ENCODE data around the gene PDCD4.

The PDCD4 gene

GRCh38 chr10:110852947-110853346, 18.8 kb upstream of the PDCD4 start:
- Histone ChIP-seq H3K27me3 (ENCODE audit: insufficient read depth, low read length) (no peaks in the 10 kb centered on the region), H3K36me3 (ENCODE audit: insufficient read depth, low read length) (no peaks in the 10 kb centered on the region), H3K4me3 (ENCODE audit: low read length) (no peak overlapping the region), H3K4me1 (ENCODE audit: insufficient read depth, low read length) (peaks cover 3% of the 10 kb centered on the region; the same call in 1 of the 2 replicates), H3K9me3 (ENCODE audit: insufficient read depth, low read depth, low read length) (no peaks in the 10 kb centered on the region), H3K9ac (ENCODE audit: low read depth, low read length) (no peak overlapping the region), H3K27ac (ENCODE audit: low read depth, low read length) (no peak overlapping the region)
- whole genome bisulfite sequencing = 91% methylated on average over 4 of the region's 4 CpGs

DNA sequence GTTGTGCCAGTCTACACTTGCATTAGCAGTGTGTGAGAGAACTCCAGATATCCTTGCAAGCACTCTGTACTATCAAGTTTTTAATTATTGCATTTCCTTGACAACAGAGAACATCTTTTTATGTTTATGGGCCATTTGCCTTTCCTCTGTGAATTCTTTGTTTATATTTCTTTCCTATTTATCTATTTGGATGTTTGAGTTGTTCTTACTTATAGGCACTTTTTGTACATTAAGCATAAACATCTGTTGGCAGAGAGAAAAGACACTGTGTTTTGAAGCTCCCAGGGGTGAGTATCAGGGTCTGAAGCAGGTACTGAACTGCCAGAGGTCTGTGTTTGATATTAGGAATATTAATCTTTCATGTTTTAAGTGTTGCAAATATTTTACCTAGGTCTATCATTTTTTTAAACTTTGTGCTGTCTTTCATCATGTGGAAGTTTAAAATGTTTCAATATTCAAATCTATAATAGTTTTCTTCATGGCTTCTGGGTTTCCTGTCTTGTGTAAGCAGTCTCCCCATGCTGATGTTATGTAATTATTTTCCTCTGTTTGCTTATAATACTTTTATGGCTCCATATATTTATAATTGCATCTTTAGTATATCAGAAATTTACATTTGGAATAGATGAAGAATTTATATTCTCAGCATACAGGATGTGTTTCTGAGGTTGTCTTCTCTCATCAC, 17.7 kb upstream of the PDCD4 start:
- Histone ChIP-seq H3K4me1 (ENCODE audit: insufficient read depth, low read length) (peaks cover 3% of the 10 kb centered on the region; the same call in 1 of the 2 replicates), H3K4me3 (ENCODE audit: low read length) (no peak overlapping the region)

DNA sequence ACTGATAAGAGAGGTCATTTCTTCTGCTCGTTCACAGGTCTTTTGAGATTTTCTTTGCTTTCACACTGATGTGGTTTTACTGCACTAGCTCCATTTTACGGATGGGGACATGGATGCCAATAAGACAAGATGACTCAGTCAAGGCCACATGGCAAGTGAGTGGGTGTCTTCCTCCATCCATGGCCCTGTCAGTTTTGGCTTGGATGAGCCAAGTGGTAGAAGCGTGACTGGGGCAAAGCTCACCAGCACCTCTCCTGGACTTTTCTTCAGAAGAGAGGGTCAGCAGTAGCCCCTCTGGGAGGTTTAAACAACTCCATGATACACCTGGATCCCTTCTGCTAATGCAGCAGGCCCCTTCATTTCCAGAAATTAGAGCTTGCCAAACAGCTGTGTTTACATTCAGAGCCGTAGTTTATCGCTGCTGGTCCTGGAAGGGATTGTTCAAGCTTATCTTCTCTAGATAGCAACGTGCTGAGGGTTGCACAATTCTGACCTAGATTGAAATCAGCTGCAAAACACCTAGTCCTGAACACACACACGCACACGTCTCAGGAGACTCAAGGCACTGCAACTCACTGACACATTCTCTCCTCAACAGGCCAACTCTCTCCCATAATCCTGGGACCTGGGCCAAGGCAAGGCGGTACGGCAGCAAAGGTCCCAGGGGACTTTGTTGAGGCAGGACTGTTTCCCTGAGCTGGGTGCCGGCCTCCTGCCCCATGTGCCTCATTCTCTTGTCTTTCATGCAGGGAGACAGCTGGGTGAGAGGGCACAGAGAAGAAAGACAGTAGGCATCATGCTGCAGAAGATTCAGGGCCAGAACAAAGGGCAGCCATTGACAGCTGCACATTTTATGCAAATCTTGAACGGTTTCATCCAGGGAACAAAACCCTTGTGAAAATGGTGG, 14.2 kb upstream of the PDCD4 start:
- H3K9me3 ChIP-seq (ENCODE audit: insufficient read depth, low read depth, low read length) = no peaks in the 10 kb centered on the region
- 73% methylated on average over 12 of the region's 12 CpGs for WGBS
- no peak overlapping the region for H3K9ac ChIP-seq (ENCODE audit: low read depth, low read length)
- H3K4me1 ChIP-seq (ENCODE audit: insufficient read depth, low read length) = peaks cover 2% of the 10 kb centered on the region; the same call in 1 of the 2 replicates
- H3K4me3 ChIP-seq (ENCODE audit: low read length) = no peak overlapping the region
- no peaks in the 10 kb centered on the region for H3K36me3 ChIP-seq (ENCODE audit: insufficient read depth, low read length)
- no peaks in the 10 kb centered on the region for H3K27me3 ChIP-seq (ENCODE audit: insufficient read depth, low read length)
- no peak overlapping the region for H3K27ac ChIP-seq (ENCODE audit: low read depth, low read length)

More for the DNA sequence above, 17.7 kb upstream of the PDCD4 start:
- Histone ChIP-seq H3K9ac (ENCODE audit: low read depth, low read length) (no peak overlapping the region), H3K27ac (ENCODE audit: low read depth, low read length) (no peak overlapping the region), H3K9me3 (ENCODE audit: insufficient read depth, low read depth, low read length) (no peaks in the 10 kb centered on the region), H3K36me3 (ENCODE audit: insufficient read depth, low read length) (no peaks in the 10 kb centered on the region), H3K27me3 (ENCODE audit: insufficient read depth, low read length) (no peaks in the 10 kb centered on the region)

GRCh38 chr10:110858297-110858934, 13.3 kb upstream of the PDCD4 start:
- Histone ChIP-seq H3K36me3 (ENCODE audit: insufficient read depth, low read length) (no peaks in the 10 kb centered on the region), H3K4me3 (ENCODE audit: low read length) (no peak overlapping the region), H3K27ac (ENCODE audit: low read depth, low read length) (no peak overlapping the region), H3K9ac (ENCODE audit: low read depth, low read length) (no peak overlapping the region), H3K27me3 (ENCODE audit: insufficient read depth, low read length) (no peaks in the 10 kb centered on the region), H3K9me3 (ENCODE audit: insufficient read depth, low read depth, low read length) (no peaks in the 10 kb centered on the region), H3K4me1 (ENCODE audit: insufficient read depth, low read length) (no peaks in the 10 kb centered on the region)
- 100% methylated on average over 1 of the region's 1 CpG for WGBS

DNA sequence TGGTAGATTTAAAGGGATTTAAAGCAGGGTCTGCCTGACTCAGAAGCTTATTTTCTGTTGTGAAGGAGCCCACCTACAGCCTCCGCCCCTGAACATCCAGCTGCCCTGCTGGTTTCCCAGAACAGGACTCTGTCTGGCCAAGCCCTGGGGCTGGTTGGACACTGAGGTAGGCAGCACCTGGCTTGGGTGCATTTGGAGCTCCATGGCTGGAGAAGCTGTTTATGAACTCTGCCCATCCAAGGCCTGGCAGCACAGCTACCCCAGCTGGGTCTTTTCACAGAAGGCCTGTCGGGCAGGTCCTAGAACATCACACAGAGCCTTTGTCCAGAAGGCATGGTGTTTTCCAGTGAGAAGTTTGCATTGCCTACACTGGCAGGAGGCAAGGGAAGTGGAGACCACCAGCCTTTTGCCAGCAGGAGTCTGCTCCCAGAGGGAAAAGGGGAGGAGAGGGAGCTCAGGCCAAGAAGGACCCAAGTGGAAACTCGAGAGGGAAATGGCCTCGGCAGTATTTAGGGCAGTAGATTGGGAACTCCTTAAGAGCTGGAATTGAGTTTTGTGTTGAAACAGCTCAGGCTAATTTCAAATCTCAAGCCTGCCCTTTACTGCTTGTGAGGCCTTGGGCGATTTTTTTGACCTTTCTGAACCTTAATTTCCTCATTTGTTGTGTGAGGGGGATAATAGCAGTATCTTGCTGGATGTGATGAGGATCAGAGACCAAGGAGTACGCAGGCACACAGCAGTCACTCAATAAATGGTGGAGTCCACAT, 12.3 kb upstream of the PDCD4 start:
- Histone ChIP-seq H3K27ac (ENCODE audit: low read depth, low read length) (no peak overlapping the region), H3K4me1 (ENCODE audit: insufficient read depth, low read length) (no peaks in the 10 kb centered on the region), H3K4me3 (ENCODE audit: low read length) (no peak overlapping the region), H3K27me3 (ENCODE audit: insufficient read depth, low read length) (no peaks in the 10 kb centered on the region), H3K36me3 (ENCODE audit: insufficient read depth, low read length) (no peaks in the 10 kb centered on the region), H3K9me3 (ENCODE audit: insufficient read depth, low read depth, low read length) (no peaks in the 10 kb centered on the region), H3K9ac (ENCODE audit: low read depth, low read length) (no peak overlapping the region)
- 92% methylated on average over 6 of the region's 6 CpGs for WGBS

- no peaks in the 10 kb centered on the region for H3K27me3 ChIP-seq (ENCODE audit: insufficient read depth, low read length)
- peaks cover 3% of the 10 kb centered on the region; the same call in 1 of the 2 replicates for H3K4me1 ChIP-seq (ENCODE audit: insufficient read depth, low read length)
- no peak overlapping the region for H3K9ac ChIP-seq (ENCODE audit: low read depth, low read length)
- H3K9me3 ChIP-seq (ENCODE audit: insufficient read depth, low read depth, low read length) = no peaks in the 10 kb centered on the region
- no peak overlapping the region for H3K4me3 ChIP-seq (ENCODE audit: low read length)
- H3K36me3 ChIP-seq (ENCODE audit: insufficient read depth, low read length) = no peaks in the 10 kb centered on the region
- WGBS = 67% methylated on average over 1 of the region's 1 CpG
- H3K27ac ChIP-seq (ENCODE audit: low read depth, low read length) = no peak overlapping the region
These were observed 11.8 kb upstream of the PDCD4 start for GRCh38 chr10:110859973-110860376.

DNA sequence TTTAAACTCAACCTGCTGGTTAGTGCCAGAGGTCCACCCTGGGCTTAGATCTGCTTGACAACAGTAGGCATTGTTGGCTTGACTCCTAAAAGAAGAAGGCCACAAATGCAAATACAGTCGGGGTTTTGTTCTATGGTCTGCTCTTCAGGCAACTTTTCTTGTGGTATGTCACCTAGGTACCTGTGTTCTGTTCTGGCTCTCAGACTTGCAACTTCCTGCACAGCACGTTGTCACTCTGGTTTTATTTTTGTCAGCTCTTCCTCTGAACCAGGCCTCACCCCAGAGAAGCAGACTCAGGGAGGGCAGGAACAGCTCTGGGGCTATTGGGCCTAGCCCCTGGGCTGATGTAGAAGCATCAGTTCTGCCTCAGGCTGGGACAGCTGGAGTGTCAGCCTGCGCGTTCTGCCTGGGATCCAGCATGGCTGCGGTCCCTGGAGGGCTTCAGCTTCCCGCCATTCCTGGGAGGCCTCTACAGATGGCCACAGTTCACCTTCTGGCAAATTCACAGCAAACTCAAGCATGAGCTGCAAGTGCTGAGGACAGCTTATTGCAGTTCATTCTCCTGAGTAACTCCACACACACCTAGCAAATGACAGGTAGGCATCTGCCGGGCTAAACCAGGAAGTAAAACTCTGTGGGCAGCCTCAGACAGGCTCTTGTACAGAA, 11.0 kb upstream of the PDCD4 start:
- H3K4me1 ChIP-seq (ENCODE audit: insufficient read depth, low read length) = peaks cover 9% of the 10 kb centered on the region; the same call in 1 of the 2 replicates
- no peaks in the 10 kb centered on the region for H3K9me3 ChIP-seq (ENCODE audit: insufficient read depth, low read depth, low read length)
- no peak overlapping the region for H3K9ac ChIP-seq (ENCODE audit: low read depth, low read length)
- H3K36me3 ChIP-seq (ENCODE audit: insufficient read depth, low read length) = no peaks in the 10 kb centered on the region
- H3K4me3 ChIP-seq (ENCODE audit: low read length) = no peak overlapping the region
- no peak overlapping the region for H3K27ac ChIP-seq (ENCODE audit: low read depth, low read length)
- H3K27me3 ChIP-seq (ENCODE audit: insufficient read depth, low read length) = no peaks in the 10 kb centered on the region
- WGBS = 88% methylated on average over 7 of the region's 7 CpGs

- H3K9ac ChIP-seq (ENCODE audit: low read depth, low read length) = no peak overlapping the region
- no peaks in the 10 kb centered on the region for H3K9me3 ChIP-seq (ENCODE audit: insufficient read depth, low read depth, low read length)
- no peak overlapping the region for H3K4me3 ChIP-seq (ENCODE audit: low read length)
- 100% methylated on average over 1 of the region's 2 CpGs for WGBS
- no peak overlapping the region for H3K27ac ChIP-seq (ENCODE audit: low read depth, low read length)
- H3K4me1 ChIP-seq (ENCODE audit: insufficient read depth, low read length) = peaks cover 9% of the 10 kb centered on the region; the same call in 1 of the 2 replicates
- no peaks in the 10 kb centered on the region for H3K36me3 ChIP-seq (ENCODE audit: insufficient read depth, low read length)
- no peaks in the 10 kb centered on the region for H3K27me3 ChIP-seq (ENCODE audit: insufficient read depth, low read length)
These were observed 10.3 kb upstream of the PDCD4 start for GRCh38 chr10:110861476-110861875.

DNA sequence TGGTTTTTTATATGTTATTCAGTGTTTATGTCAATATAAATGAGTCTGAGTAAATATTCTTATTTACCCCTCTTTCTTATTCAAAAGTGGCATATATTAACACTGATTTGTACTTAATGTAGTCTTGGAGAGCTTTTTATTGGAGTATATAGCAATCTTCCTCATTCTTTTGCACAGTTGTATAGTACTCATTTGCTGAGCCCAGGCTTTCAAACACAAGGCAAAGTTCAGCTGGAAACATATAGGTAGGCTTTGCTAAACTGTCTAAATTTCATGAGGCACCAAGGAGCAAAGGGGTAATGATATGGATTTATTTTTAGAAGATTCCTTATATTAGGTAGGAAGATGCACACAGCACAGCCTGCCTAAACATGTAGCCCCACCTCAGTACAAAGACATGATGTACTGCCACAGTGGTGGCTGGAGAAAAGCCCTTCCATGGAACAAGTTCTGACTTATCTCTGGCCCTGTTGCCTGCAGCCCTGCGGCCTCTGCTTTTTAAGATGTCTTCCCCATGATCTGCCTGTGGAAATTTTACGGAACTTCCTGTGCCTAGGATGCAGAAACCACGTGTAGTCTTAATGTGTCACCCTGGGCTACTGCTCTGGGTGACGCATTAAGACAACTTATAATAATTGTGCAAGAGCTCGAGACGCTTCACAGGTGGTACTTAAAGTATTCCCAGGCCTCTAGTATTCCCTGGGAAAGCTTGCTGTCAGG, 9.6 kb upstream of the PDCD4 start:
- no peaks in the 10 kb centered on the region for H3K27me3 ChIP-seq (ENCODE audit: insufficient read depth, low read length)
- H3K36me3 ChIP-seq (ENCODE audit: insufficient read depth, low read length) = no peaks in the 10 kb centered on the region
- H3K4me3 ChIP-seq (ENCODE audit: low read length) = no peak overlapping the region
- no peak overlapping the region for H3K9ac ChIP-seq (ENCODE audit: low read depth, low read length)
- H3K9me3 ChIP-seq (ENCODE audit: insufficient read depth, low read depth, low read length) = no peaks in the 10 kb centered on the region
- H3K4me1 ChIP-seq (ENCODE audit: insufficient read depth, low read length) = peaks cover 9% of the 10 kb centered on the region; the same call in 1 of the 2 replicates
- 93% methylated on average over 6 of the region's 6 CpGs for WGBS
- H3K27ac ChIP-seq (ENCODE audit: low read depth, low read length) = no peak overlapping the region

- peaks cover 9% of the 10 kb centered on the region; the same call in 1 of the 2 replicates for H3K4me1 ChIP-seq (ENCODE audit: insufficient read depth, low read length)
- no peak overlapping the region for H3K4me3 ChIP-seq (ENCODE audit: low read length)
- H3K36me3 ChIP-seq (ENCODE audit: insufficient read depth, low read length) = no peaks in the 10 kb centered on the region
- H3K27me3 ChIP-seq (ENCODE audit: insufficient read depth, low read length) = no peaks in the 10 kb centered on the region
- H3K9me3 ChIP-seq (ENCODE audit: insufficient read depth, low read depth, low read length) = no peaks in the 10 kb centered on the region
- WGBS = 91% methylated on average over 6 of the region's 6 CpGs
- no peak overlapping the region for H3K9ac ChIP-seq (ENCODE audit: low read depth, low read length)
- H3K27ac ChIP-seq (ENCODE audit: low read depth, low read length) = no peak overlapping the region
These were observed 8.8 kb upstream of the PDCD4 start for GRCh38 chr10:110862961-110863360.
